HepG2 (cell line): ENCODE measurements around the gene TTC31. TPM values are rescaled to one million over a fixed set of nuclear protein-coding genes. Genes with fewer than 3 reads are reported as not detected.
A peak's percentile ranks its signal among the peaks of the same experiment; 100 is the strongest.

Experiments
- EHMT2 ChIP-seq: fragments of 200-600 bp; sonication (generic); IDR thresholded peaks from 2 replicates; pipeline ENCODE4 v1.7.0; 2017; ENCODE audit warnings: antibody characterized with exemption, low read depth, low read length, borderline replicate concordance
- HMGXB3 ChIP-seq: sonication (generic); formaldehyde crosslinking; IDR thresholded peaks from 2 replicates; pipeline ENCODE4 v1.4.0; 2020; ENCODE audit warnings: missing genetic modification reagents, borderline replicate concordance
- HOMEZ ChIP-seq: IDR thresholded peaks from 2 replicates; pipeline ENCODE4 v1.6.1; 2016; ENCODE audit warnings: low read depth
- IKZF5 ChIP-seq: IDR thresholded peaks from 2 replicates; pipeline ENCODE4 v1.6.1; 2018; ENCODE audit warnings: missing genetic modification reagents, mild to moderate bottlenecking, missing compliant biosample characterization
- KLF13 ChIP-seq: sonication (generic); formaldehyde crosslinking; IDR thresholded peaks from 2 replicates; pipeline ENCODE4 v1.4.0; 2020; ENCODE audit warnings: mild to moderate bottlenecking, missing genetic modification reagents
- MIER2 ChIP-seq: IDR thresholded peaks from 2 replicates; pipeline ENCODE4 v1.6.1; 2016; ENCODE audit warnings: missing biosample characterization, missing genetic modification reagents
- NFKB2 ChIP-seq: sonication (generic); formaldehyde crosslinking; IDR thresholded peaks from 2 replicates; pipeline ENCODE4 v1.4.0; 2020; ENCODE audit warnings: missing genetic modification reagents, borderline replicate concordance
- PHF8 ChIP-seq: sonication (generic); formaldehyde crosslinking; IDR thresholded peaks from 2 replicates; pipeline ENCODE4 v1.5.0; 2020; ENCODE audit warnings: missing genetic modification reagents
- SP1 ChIP-seq, 2 experiments: fragments of 450-650 bp in 1 of 2; sonication (generic) in 1 of 2; formaldehyde crosslinking in 1 of 2; IDR thresholded peaks; 2 replicates each; pipeline versions ENCODE4 v1.4.0 to v1.6.1; 2016 to 2020; ENCODE audit warnings: missing genetic modification reagents in 1 of 2
- THAP11 ChIP-seq: IDR thresholded peaks from 2 replicates; pipeline ENCODE4 v1.6.1; 2016; ENCODE audit warnings: missing biosample characterization, missing genetic modification reagents
- ZNF143 ChIP-seq: sonication (generic); formaldehyde crosslinking; IDR thresholded peaks from 2 replicates; pipeline ENCODE4 v1.4.0; 2020; ENCODE audit warnings: missing genetic modification reagents
- ZNF331 ChIP-seq: sonication (generic); formaldehyde crosslinking; IDR thresholded peaks from 2 replicates; pipeline ENCODE4 v1.4.0; 2020; ENCODE audit warnings: missing genetic modification reagents
- ZNF337 ChIP-seq: sonication (generic); formaldehyde crosslinking; IDR thresholded peaks from 2 replicates; pipeline ENCODE4 v1.5.1; 2020; ENCODE audit warnings: missing genetic modification reagents, low read depth, mild to moderate bottlenecking, borderline replicate concordance
- ZNF546 ChIP-seq: sonication (generic); formaldehyde crosslinking; conservative IDR thresholded peaks from 2 replicates; pipeline ENCODE4 v1.8.1; 2023; ENCODE audit warnings: mild to moderate bottlenecking, missing genetic modification reagents
- polyA plus RNA-seq, 8 experiments: library from polyadenylated mRNA; depleted of rRNA in 3 of 8; stranded (reverse) in 7 of 8; unstranded in 1 of 8; fragments of >200 nt; fragmentation: Illumina TruSeq in 4 of 8; extraction: Trizol in 4 of 8; gene quantifications; 2 replicates each; pipeline versions ENCODE4 v1.2.1 to v1.2.3, GENCODE V29; 2011 to 2016; ENCODE audit warnings: low read depth in 4 of 8, missing spikeins in 1 of 8, mixed read lengths in 1 of 8; ENCODE audit not compliant: insufficient read depth in 1 of 8
- total RNA-seq, 5 experiments: library from RNA; depleted of rRNA; stranded (reverse); fragments of >200 nt; fragmentation: Illumina TruSeq; extraction: Trizol; gene quantifications; 2 replicates each; pipeline ENCODE4 v1.2.3, GENCODE V29; 2016; ENCODE audit warnings: low read depth in 1 of 5
- TF ChIP-seq, protein P1 (sequence below): sonication (generic); formaldehyde crosslinking; IDR thresholded peaks from 2 replicates; pipeline ENCODE4 v1.5.1; 2020; ENCODE audit warnings: mild to moderate bottlenecking, moderate library complexity, missing genetic modification reagents
- TF ChIP-seq, protein P2 (sequence below), 2 experiments: IDR thresholded peaks; 2 replicates each; pipeline ENCODE4 v1.6.1; 2011 to 2012; ENCODE audit warnings: low read length in 2 of 2, borderline replicate concordance in 1 of 2, low read depth in 1 of 2, mild to moderate bottlenecking in 1 of 2, moderate library complexity in 1 of 2

The TTC31 gene
- total and polyA plus RNA-seq, 2 of the 13 experiments (the other 11 are each of a cell fraction or from before 2014, with no cell fraction given): 28.3 to 39.5 TPM

- TF ChIP-seq HMGXB3 (CRISPR knock-in tag) (no peak), KLF13 (no peak), PHF8 (CRISPR knock-in tag) (no peak; the same call in none of the 2 replicates), ZNF337 (CRISPR knock-in tag) (no peak), ZNF546 (CRISPR knock-in tag) (no peak), NFKB2 (CRISPR knock-in tag) (no peak), SP1 (IDR thresholded peaks at IDR 0.05) (no peak), SP1 (CRISPR knock-in tag; IDR thresholded peaks at IDR 0.05) (no peak), THAP11 (CRISPR knock-in tag) (peak; percentile 25; the same call in 1 of the 2 replicates), MIER2 (no peak; the same call in 1 of the 2 replicates), HOMEZ (CRISPR knock-in tag) (no peak), ZNF143 (CRISPR knock-in tag) (no peak), ZNF331 (CRISPR knock-in tag) (peak; percentile 32), IKZF5 (CRISPR knock-in tag) (peak; percentile 8; the same call in 1 of the 2 replicates), EHMT2 (no peak)
- TF ChIP-seq, protein P1, sequence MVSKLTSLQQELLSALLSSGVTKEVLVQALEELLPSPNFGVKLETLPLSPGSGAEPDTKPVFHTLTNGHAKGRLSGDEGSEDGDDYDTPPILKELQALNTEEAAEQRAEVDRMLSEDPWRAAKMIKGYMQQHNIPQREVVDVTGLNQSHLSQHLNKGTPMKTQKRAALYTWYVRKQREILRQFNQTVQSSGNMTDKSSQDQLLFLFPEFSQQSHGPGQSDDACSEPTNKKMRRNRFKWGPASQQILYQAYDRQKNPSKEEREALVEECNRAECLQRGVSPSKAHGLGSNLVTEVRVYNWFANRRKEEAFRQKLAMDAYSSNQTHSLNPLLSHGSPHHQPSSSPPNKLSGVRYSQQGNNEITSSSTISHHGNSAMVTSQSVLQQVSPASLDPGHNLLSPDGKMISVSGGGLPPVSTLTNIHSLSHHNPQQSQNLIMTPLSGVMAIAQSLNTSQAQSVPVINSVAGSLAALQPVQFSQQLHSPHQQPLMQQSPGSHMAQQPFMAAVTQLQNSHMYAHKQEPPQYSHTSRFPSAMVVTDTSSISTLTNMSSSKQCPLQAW (CRISPR knock-in tag): 0 out of 2 replicates have a peak, but pooled peaks have one; percentile 44
- TF ChIP-seq, protein P2, sequence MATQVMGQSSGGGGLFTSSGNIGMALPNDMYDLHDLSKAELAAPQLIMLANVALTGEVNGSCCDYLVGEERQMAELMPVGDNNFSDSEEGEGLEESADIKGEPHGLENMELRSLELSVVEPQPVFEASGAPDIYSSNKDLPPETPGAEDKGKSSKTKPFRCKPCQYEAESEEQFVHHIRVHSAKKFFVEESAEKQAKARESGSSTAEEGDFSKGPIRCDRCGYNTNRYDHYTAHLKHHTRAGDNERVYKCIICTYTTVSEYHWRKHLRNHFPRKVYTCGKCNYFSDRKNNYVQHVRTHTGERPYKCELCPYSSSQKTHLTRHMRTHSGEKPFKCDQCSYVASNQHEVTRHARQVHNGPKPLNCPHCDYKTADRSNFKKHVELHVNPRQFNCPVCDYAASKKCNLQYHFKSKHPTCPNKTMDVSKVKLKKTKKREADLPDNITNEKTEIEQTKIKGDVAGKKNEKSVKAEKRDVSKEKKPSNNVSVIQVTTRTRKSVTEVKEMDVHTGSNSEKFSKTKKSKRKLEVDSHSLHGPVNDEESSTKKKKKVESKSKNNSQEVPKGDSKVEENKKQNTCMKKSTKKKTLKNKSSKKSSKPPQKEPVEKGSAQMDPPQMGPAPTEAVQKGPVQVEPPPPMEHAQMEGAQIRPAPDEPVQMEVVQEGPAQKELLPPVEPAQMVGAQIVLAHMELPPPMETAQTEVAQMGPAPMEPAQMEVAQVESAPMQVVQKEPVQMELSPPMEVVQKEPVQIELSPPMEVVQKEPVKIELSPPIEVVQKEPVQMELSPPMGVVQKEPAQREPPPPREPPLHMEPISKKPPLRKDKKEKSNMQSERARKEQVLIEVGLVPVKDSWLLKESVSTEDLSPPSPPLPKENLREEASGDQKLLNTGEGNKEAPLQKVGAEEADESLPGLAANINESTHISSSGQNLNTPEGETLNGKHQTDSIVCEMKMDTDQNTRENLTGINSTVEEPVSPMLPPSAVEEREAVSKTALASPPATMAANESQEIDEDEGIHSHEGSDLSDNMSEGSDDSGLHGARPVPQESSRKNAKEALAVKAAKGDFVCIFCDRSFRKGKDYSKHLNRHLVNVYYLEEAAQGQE (IDR thresholded peaks at IDR 0.05; ENCODE audit: borderline replicate concordance in 1 of 2, low read depth in 1 of 2, low read length in 2 of 2): no peak
Observed at GRCh38 chr2:74496997-74497776, 14.3 kb downstream of the TTC31 start (continued).
